Activated T-cell treated with anti-CD3 and anti-CD28 coated beads for 1 hour (primary cell): ENCODE measurements around the gene FOXD1.
"Not testable (repeated sequence)": the region's sequence is repeated elsewhere in the genome, so short reads cannot be mapped to it uniquely, and the experiment has no call there.

ENCODE experiments used
- DNase-seq: peaks from one replicate; pipeline ENCODE4 v3.0.0-alpha.2; 2020; ENCODE audit warnings: low read depth

Gene FOXD1

GRCh38 chr5:73417303-73418034 is 31.1 kb downstream of the FOXD1 start:
- no peak for DNase-seq

- no peak for DNase-seq
Measured at GRCh38 chr5:73415617-73416016, 33.0 kb downstream of the FOXD1 start.

- DNase-seq = no peak
Measured at GRCh38 chr5:73415171-73415570, 33.4 kb downstream of the FOXD1 start.

GRCh38 chr5:73412597-73412988 is 36.0 kb downstream of the FOXD1 start:
- DNase-seq = no peak

- no peak for DNase-seq
Measured at GRCh38 chr5:73411936-73412596, 36.5 kb downstream of the FOXD1 start.

GRCh38 chr5:73409927-73410326 is 38.6 kb downstream of the FOXD1 start:
- not testable (repeated sequence) for DNase-seq

GRCh38 chr5:73405691-73406090 is 42.9 kb downstream of the FOXD1 start:
- no peak for DNase-seq

- DNase-seq = no peak
Measured at GRCh38 chr5:73399775-73400174, 48.8 kb downstream of the FOXD1 start.
